ENCODE measurements around the gene CNST. TPM values are rescaled to one million over a fixed set of nuclear protein-coding genes. Genes with fewer than 3 reads are reported as not detected.
"Not testable (repeated sequence)": the region's sequence is repeated elsewhere in the genome, so short reads cannot be mapped to it uniquely, and the experiment has no call there.

Gene CNST
- total and polyA plus RNA-seq, 9 of the 15 experiments (the other 6 are each of a cell fraction or from before 2014, with no cell fraction given) = 17.0 to 55.3 (median 30.8) TPM

DNA sequence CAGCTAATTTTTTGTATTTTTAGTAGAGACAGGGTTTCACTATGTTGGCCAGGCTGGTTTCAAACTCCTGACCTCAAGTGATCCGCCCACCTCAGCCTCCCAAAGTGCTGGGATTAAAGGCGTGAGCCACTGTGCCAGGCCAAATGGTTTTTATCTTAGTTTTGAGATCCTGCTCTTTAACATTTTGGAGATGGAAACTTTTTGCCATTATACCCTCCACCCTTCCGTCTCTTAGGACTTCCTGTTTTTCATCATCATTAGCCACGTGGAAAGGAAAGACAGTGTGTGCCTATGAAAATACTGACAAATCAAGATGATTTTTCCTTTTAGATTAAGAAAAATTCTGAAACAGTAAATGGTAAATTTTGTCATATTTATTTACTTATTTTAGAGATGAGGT is 5.1 kb downstream of the CNST start (continued):
- TF ChIP-seq, protein P1, sequence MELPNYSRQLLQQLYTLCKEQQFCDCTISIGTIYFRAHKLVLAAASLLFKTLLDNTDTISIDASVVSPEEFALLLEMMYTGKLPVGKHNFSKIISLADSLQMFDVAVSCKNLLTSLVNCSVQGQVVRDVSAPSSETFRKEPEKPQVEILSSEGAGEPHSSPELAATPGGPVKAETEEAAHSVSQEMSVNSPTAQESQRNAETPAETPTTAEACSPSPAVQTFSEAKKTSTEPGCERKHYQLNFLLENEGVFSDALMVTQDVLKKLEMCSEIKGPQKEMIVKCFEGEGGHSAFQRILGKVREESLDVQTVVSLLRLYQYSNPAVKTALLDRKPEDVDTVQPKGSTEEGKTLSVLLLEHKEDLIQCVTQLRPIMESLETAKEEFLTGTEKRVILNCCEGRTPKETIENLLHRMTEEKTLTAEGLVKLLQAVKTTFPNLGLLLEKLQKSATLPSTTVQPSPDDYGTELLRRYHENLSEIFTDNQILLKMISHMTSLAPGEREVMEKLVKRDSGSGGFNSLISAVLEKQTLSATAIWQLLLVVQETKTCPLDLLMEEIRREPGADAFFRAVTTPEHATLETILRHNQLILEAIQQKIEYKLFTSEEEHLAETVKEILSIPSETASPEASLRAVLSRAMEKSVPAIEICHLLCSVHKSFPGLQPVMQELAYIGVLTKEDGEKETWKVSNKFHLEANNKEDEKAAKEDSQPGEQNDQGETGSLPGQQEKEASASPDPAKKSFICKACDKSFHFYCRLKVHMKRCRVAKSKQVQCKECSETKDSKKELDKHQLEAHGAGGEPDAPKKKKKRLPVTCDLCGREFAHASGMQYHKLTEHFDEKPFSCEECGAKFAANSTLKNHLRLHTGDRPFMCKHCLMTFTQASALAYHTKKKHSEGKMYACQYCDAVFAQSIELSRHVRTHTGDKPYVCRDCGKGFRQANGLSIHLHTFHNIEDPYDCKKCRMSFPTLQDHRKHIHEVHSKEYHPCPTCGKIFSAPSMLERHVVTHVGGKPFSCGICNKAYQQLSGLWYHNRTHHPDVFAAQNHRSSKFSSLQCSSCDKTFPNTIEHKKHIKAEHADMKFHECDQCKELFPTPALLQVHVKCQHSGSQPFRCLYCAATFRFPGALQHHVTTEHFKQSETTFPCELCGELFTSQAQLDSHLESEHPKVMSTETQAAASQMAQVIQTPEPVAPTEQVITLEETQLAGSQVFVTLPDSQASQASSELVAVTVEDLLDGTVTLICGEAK (IDR thresholded peaks at IDR 0.05) = 0 out of 2 replicates have a peak, but pooled peaks have one; percentile 20
- TF ChIP-seq, protein P1 (CRISPR knock-in tag; IDR thresholded peaks at IDR 0.05) = not testable (repeated sequence)
- TF ChIP-seq, protein P2, sequence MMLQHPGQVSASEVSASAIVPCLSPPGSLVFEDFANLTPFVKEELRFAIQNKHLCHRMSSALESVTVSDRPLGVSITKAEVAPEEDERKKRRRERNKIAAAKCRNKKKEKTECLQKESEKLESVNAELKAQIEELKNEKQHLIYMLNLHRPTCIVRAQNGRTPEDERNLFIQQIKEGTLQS (IDR thresholded peaks at IDR 0.05) = peak; percentile 74
- TF ChIP-seq, protein P2 (CRISPR knock-in tag; conservative IDR thresholded peaks at IDR 0.05) = not testable (repeated sequence)
- TF ChIP-seq SMAD4 (CRISPR knock-in tag; conservative IDR thresholded peaks at IDR 0.05) (0 out of 2 replicates have a peak, but pooled peaks have one; percentile 47), RAD51 (IDR thresholded peaks at IDR 0.05; ENCODE audit: borderline replicate concordance, low read depth) (peak; percentile 14; the same call in 1 of the 2 replicates)
- TF ChIP-seq, protein P3, sequence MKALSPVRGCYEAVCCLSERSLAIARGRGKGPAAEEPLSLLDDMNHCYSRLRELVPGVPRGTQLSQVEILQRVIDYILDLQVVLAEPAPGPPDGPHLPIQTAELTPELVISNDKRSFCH (CRISPR knock-in tag; IDR thresholded peaks at IDR 0.05) = not testable (repeated sequence)
- TF ChIP-seq, protein P3 (tag; IDR thresholded peaks at IDR 0.05) = 0 out of 2 replicates have a peak, but pooled peaks have one; percentile 26

Data from K562 (cell line).